WTC11 (cell line): ENCODE data around the gene RTEL1. TPM values are rescaled to one million over a fixed set of nuclear protein-coding genes. Genes with fewer than 3 reads are reported as not detected.

Source experiments
- ATAC-seq: fragments of 200-7000 bp; cut with Tn5 transposase; 2 replicates; pipeline ENCODE4 v1.10.0; 2021; ENCODE audit warnings: mild to moderate bottlenecking, moderate library complexity
- CTCF ChIA-PET: fragments of 300-600 bp; sonication (Branson Sonifier 250); formaldehyde crosslinking; loops from one replicate; lab custom pipeline; 2021; ENCODE audit warnings: antibody characterized with exemption; lab: Charles Lee
- POLR2A ChIA-PET: fragments of 350-600 bp; sonication (Branson Sonifier 250); formaldehyde crosslinking; loops from one replicate; lab custom pipeline; 2021; ENCODE audit warnings: antibody characterized with exemption; lab: Charles Lee
- DNase-seq: peaks from one replicate; pipeline ENCODE4 v3.0.0; 2021; ENCODE audit warnings: low spot score
- H3K27ac Mint-ChIP-seq: 2 replicates; pipeline ENCODE4 v1.8.0; 2021; ENCODE audit warnings: mixed read lengths
- H3K27me3 Mint-ChIP-seq: 2 replicates; pipeline ENCODE4 v1.8.0; 2021; ENCODE audit warnings: low read depth, mild to moderate bottlenecking, moderate library complexity, mixed read lengths
- H3K36me3 Mint-ChIP-seq: 2 replicates; pipeline ENCODE4 v1.8.0; 2021; ENCODE audit warnings: mixed read lengths
- H3K4me1 Mint-ChIP-seq: 2 replicates; pipeline ENCODE4 v1.8.0; 2022; ENCODE audit warnings: mixed read lengths
- H3K4me3 Mint-ChIP-seq: 2 replicates; pipeline ENCODE4 v1.8.0; 2021; ENCODE audit warnings: mild to moderate bottlenecking, moderate library complexity, mixed read lengths
- H3K9me3 Mint-ChIP-seq: 2 replicates; pipeline ENCODE4 v1.8.0; 2021; ENCODE audit warnings: mixed read lengths
- AR ChIP-seq: fragments of 250-450 bp; sonication (Bioruptor Pico); IDR thresholded peaks from 2 replicates; pipeline ENCODE4 v1.9.0; 2021; ENCODE audit warnings: mild to moderate bottlenecking
- ATF1 ChIP-seq: sonication (generic); formaldehyde crosslinking; IDR thresholded peaks from 2 replicates; pipeline ENCODE4 v1.8.1; 2023; ENCODE audit warnings: mild to moderate bottlenecking, moderate library complexity, missing genetic modification reagents
- ATF6 ChIP-seq: sonication (generic); formaldehyde crosslinking; IDR thresholded peaks from 2 replicates; pipeline ENCODE4 v1.8.1; 2023; ENCODE audit warnings: mild to moderate bottlenecking, missing genetic modification reagents
- CREM ChIP-seq: sonication (generic); formaldehyde crosslinking; IDR thresholded peaks from 2 replicates; pipeline ENCODE4 v1.8.1; 2022; ENCODE audit warnings: mild to moderate bottlenecking, missing genetic modification reagents, moderate library complexity
- E2F4 ChIP-seq: sonication (generic); formaldehyde crosslinking; IDR thresholded peaks from 2 replicates; pipeline ENCODE4 v1.8.1; 2022; ENCODE audit warnings: low read depth, mild to moderate bottlenecking, moderate library complexity, missing genetic modification reagents, borderline replicate concordance
- E2F5 ChIP-seq: sonication (generic); formaldehyde crosslinking; IDR thresholded peaks from 2 replicates; pipeline ENCODE4 v1.8.1; 2022; ENCODE audit warnings: mild to moderate bottlenecking, moderate library complexity, missing genetic modification reagents
- FOXP4 ChIP-seq: sonication (generic); formaldehyde crosslinking; IDR thresholded peaks from 2 replicates; pipeline ENCODE4 v1.8.0; 2022; ENCODE audit warnings: mild to moderate bottlenecking, missing genetic modification reagents
- IRF1 ChIP-seq: sonication (generic); formaldehyde crosslinking; IDR thresholded peaks from 2 replicates; pipeline ENCODE4 v1.8.0; 2023; ENCODE audit warnings: missing genetic modification reagents
- JAZF1 ChIP-seq: fragments of 250-450 bp; sonication (Bioruptor Pico); IDR thresholded peaks from 2 replicates; pipeline ENCODE4 v1.9.0; 2021; ENCODE audit warnings: moderate library complexity, mild to moderate bottlenecking, inconsistent platforms
- KAT7 ChIP-seq: sonication (generic); formaldehyde crosslinking; IDR thresholded peaks from 2 replicates; pipeline ENCODE4 v1.8.1; 2023; ENCODE audit warnings: missing genetic modification reagents, mild to moderate bottlenecking, borderline replicate concordance
- NFATC4 ChIP-seq: fragments of 250-450 bp; sonication (Bioruptor Pico); IDR thresholded peaks from 2 replicates; pipeline ENCODE4 v1.9.0; 2021; ENCODE audit warnings: mild to moderate bottlenecking
- NFE2L1 ChIP-seq: sonication (generic); formaldehyde crosslinking; IDR thresholded peaks from 2 replicates; pipeline ENCODE4 v1.8.1; 2023; ENCODE audit warnings: missing genetic modification reagents
- NR1H2 ChIP-seq: sonication (generic); formaldehyde crosslinking; IDR thresholded peaks from 2 replicates; pipeline ENCODE4 v1.9.0; 2021; ENCODE audit warnings: mild to moderate bottlenecking, moderate library complexity, missing genetic modification reagents
- NR2C2 ChIP-seq: sonication (generic); formaldehyde crosslinking; IDR thresholded peaks from 2 replicates; pipeline ENCODE4 v1.8.0; 2022; ENCODE audit warnings: mild to moderate bottlenecking, missing genetic modification reagents
- NR3C1 ChIP-seq: sonication (generic); formaldehyde crosslinking; conservative IDR thresholded peaks from 2 replicates; pipeline ENCODE4 v1.8.1; 2023; ENCODE audit warnings: low read depth, mild to moderate bottlenecking, missing genetic modification reagents
- OVOL2 ChIP-seq: fragments of 250-450 bp; sonication (Bioruptor Pico); IDR thresholded peaks from 2 replicates; pipeline ENCODE4 v1.9.0; 2021; ENCODE audit warnings: mild to moderate bottlenecking, borderline replicate concordance
- PRRX2 ChIP-seq: fragments of 250-450 bp; sonication (Bioruptor Pico); IDR thresholded peaks from 2 replicates; pipeline ENCODE4 v1.8.0; 2021; ENCODE audit warnings: mild to moderate bottlenecking
- RORB ChIP-seq: fragments of 250-450 bp; sonication (Bioruptor Pico); IDR thresholded peaks from 2 replicates; pipeline ENCODE4 v1.9.0; 2021; ENCODE audit warnings: mild to moderate bottlenecking
- TEAD1 ChIP-seq: sonication (generic); formaldehyde crosslinking; IDR thresholded peaks from 2 replicates; pipeline ENCODE4 v1.8.0; 2022; ENCODE audit warnings: mild to moderate bottlenecking, missing genetic modification reagents
- USF2 ChIP-seq: sonication (generic); formaldehyde crosslinking; IDR thresholded peaks from 2 replicates; pipeline ENCODE4 v1.8.1; 2023; ENCODE audit warnings: mild to moderate bottlenecking, missing genetic modification reagents, moderate library complexity
- ZBTB21 ChIP-seq: sonication (generic); formaldehyde crosslinking; IDR thresholded peaks from 2 replicates; pipeline ENCODE4 v1.8.1; 2023; ENCODE audit warnings: mild to moderate bottlenecking, missing genetic modification reagents, borderline replicate concordance
- ZNF263 ChIP-seq: sonication (generic); formaldehyde crosslinking; IDR thresholded peaks from 2 replicates; pipeline ENCODE4 v1.8.1; 2022; ENCODE audit warnings: low read depth, mild to moderate bottlenecking, moderate library complexity, missing genetic modification reagents
- ZNF317 ChIP-seq: sonication (generic); formaldehyde crosslinking; IDR thresholded peaks from 2 replicates; pipeline ENCODE4 v1.8.1; 2023; ENCODE audit warnings: low read depth, mild to moderate bottlenecking, moderate library complexity, missing genetic modification reagents, borderline replicate concordance
- total RNA-seq: library from RNA; stranded (reverse); gene quantifications from 3 replicates; pipeline ENCODE4 v1.2.3, GENCODE V29; 2021

The RTEL1 gene
- total RNA-seq, 1 experiment from 2014 or later, result 44.9 TPM

GRCh38 chr20:63699466-63700198 lies 41.5 kb downstream of the RTEL1 start:
- CTCF ChIA-PET, result no interaction called here
- TF ChIP-seq NR2C2 (CRISPR knock-in tag), result peak; percentile 74
- no peak for TF ChIP-seq FOXP4 (CRISPR knock-in tag)
- no peak for TF ChIP-seq AR (CRISPR knock-in tag)
- TF ChIP-seq ZNF317 (CRISPR knock-in tag), result no peak
- no peak for TF ChIP-seq OVOL2 (CRISPR knock-in tag)
- TF ChIP-seq USF2, result no peak
- TF ChIP-seq NR3C1 (CRISPR knock-in tag), result no peak
- TF ChIP-seq, all 79 proteins: peak for 1
- no peak overlapping the region for H3K4me3 Mint-ChIP-seq
- ATAC-seq, result no peak
- no peaks in the 10 kb centered on the region for H3K27me3 Mint-ChIP-seq
- no peaks in the 10 kb centered on the region for H3K9me3 Mint-ChIP-seq
- POLR2A ChIA-PET, result no interaction called here
- H3K4me1 Mint-ChIP-seq, result peaks cover 7% of the 10 kb centered on the region
- 0 out of 2 replicates have a peak overlapping the region, but pooled peaks have one; percentile 57 for H3K27ac Mint-ChIP-seq
- DNase-seq, result no peak
- no peaks in the 10 kb centered on the region for H3K36me3 Mint-ChIP-seq

GRCh38 chr20:63700199-63701050 lies 42.3 kb downstream of the RTEL1 start:
- Mint-ChIP-seq H3K36me3 (peaks cover 7% of the 10 kb centered on the region), H3K27ac (peak overlapping the region; percentile 23; the same call in 1 of the 2 replicates)
- DNase-seq (no peak), ATAC-seq (no peak)
- TF ChIP-seq ZBTB21, result no peak
- TF ChIP-seq ATF6, result no peak
- no peak for TF ChIP-seq IRF1
- TF ChIP-seq TEAD1 (CRISPR knock-in tag), result no peak
- no peak for TF ChIP-seq OVOL2 (CRISPR knock-in tag)
- TF ChIP-seq E2F5 (CRISPR knock-in tag), result no peak
- no peak for TF ChIP-seq NR1H2 (CRISPR knock-in tag)
- TF ChIP-seq PRRX2 (CRISPR knock-in tag), result no peak
- no peak for TF ChIP-seq E2F4 (CRISPR knock-in tag)
- TF ChIP-seq ZNF263, result no peak
- no peak for TF ChIP-seq KAT7 (CRISPR knock-in tag)
- TF ChIP-seq NFATC4 (CRISPR knock-in tag), result no peak
- no peak for TF ChIP-seq NFE2L1 (CRISPR knock-in tag)
- no peak for TF ChIP-seq RORB (CRISPR knock-in tag)
- no peak for TF ChIP-seq ATF1 (CRISPR knock-in tag)
- TF ChIP-seq CREM (CRISPR knock-in tag), result no peak
- no peak for TF ChIP-seq JAZF1 (CRISPR knock-in tag)
- TF ChIP-seq, all 79 proteins: peak for 0
- CTCF ChIA-PET, result no interaction called here
- H3K9me3 Mint-ChIP-seq, result no peaks in the 10 kb centered on the region
- no peak overlapping the region for H3K4me3 Mint-ChIP-seq
- POLR2A ChIA-PET, result no interaction called here
- H3K27me3 Mint-ChIP-seq, result no peaks in the 10 kb centered on the region
- peaks cover 7% of the 10 kb centered on the region for H3K4me1 Mint-ChIP-seq
